K562 (cell line): ENCODE data around the gene SART3.

Experiments
- EZH2 ChIP-seq: IDR thresholded peaks from 2 replicates; pipeline ENCODE4 v1.6.1; 2012; ENCODE audit warnings: low read depth, mild to moderate bottlenecking, inconsistent platforms, low read length, borderline replicate concordance
- GABPA ChIP-seq: fragments of 200-800 bp; sonication (Bioruptor generic); conservative IDR thresholded peaks from 2 replicates; pipeline ENCODE4 v1.6.1; 2016; ENCODE audit warnings: low read depth, missing genetic modification characterization, missing compliant biosample characterization
- KLF1 ChIP-seq: fragments of 450-650 bp; IDR thresholded peaks from 2 replicates; pipeline ENCODE4 v1.6.1; 2016; ENCODE audit warnings: missing genetic modification characterization, missing compliant biosample characterization
- ZNF274 ChIP-seq: IDR thresholded peaks from 2 replicates; pipeline ENCODE4 v1.6.1; 2011; ENCODE audit warnings: low read depth, mild to moderate bottlenecking, low read length, moderate library complexity, borderline replicate concordance
- TF ChIP-seq, protein P1 (sequence below): sonication (generic); formaldehyde crosslinking; IDR thresholded peaks from 2 replicates; pipeline ENCODE4 v1.9.0; 2022; ENCODE audit warnings: mild to moderate bottlenecking, missing genetic modification reagents
- TF ChIP-seq, protein P2 (sequence below), 3 experiments: IDR thresholded peaks in 2 of 3; conservative IDR thresholded peaks in 1 of 3; 2 replicates each; pipeline ENCODE4 v1.5.1; 2011 to 2012; ENCODE audit warnings: low read length in 3 of 3, mild to moderate bottlenecking in 3 of 3, control low read depth in 2 of 3, improper control_type of control experiment in 1 of 3, inconsistent platforms in 1 of 3, low read depth in 1 of 3, mixed read lengths in 1 of 3, moderate library complexity in 1 of 3; ENCODE audit not compliant: insufficient read depth in 2 of 3

DNA sequence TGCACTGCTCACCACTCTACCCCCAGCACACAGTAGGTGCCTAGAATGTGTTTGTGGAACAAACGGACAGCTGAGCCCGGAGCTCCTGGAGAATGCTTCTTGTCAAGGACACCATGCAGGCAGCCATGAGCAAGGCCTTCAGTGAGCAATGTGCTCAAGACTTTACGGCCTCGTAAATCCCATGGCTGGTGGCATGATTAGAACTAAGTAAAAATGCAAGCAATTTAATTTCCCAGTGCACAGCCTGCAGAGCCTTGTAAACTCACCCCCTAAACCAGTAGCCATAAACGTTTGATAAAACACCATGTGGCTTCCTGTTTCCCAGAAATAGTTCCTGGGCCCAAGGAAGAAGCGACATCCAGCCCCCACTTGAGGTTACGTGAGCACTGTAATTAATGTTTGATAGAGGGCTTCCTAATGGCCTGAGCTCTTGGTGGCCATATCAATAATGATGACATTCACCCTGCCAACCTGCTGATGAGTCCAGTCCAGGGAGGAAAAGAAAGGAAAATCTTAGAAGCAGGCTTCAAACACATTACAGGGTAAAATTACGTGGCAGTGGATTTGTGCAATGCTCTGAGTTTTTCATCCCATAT, 82.3 kb downstream of the SART3 start:
- TF ChIP-seq, protein P1, sequence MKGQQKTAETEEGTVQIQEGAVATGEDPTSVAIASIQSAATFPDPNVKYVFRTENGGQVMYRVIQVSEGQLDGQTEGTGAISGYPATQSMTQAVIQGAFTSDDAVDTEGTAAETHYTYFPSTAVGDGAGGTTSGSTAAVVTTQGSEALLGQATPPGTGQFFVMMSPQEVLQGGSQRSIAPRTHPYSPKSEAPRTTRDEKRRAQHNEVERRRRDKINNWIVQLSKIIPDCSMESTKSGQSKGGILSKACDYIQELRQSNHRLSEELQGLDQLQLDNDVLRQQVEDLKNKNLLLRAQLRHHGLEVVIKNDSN: no peak
- TF ChIP-seq, protein P2, sequence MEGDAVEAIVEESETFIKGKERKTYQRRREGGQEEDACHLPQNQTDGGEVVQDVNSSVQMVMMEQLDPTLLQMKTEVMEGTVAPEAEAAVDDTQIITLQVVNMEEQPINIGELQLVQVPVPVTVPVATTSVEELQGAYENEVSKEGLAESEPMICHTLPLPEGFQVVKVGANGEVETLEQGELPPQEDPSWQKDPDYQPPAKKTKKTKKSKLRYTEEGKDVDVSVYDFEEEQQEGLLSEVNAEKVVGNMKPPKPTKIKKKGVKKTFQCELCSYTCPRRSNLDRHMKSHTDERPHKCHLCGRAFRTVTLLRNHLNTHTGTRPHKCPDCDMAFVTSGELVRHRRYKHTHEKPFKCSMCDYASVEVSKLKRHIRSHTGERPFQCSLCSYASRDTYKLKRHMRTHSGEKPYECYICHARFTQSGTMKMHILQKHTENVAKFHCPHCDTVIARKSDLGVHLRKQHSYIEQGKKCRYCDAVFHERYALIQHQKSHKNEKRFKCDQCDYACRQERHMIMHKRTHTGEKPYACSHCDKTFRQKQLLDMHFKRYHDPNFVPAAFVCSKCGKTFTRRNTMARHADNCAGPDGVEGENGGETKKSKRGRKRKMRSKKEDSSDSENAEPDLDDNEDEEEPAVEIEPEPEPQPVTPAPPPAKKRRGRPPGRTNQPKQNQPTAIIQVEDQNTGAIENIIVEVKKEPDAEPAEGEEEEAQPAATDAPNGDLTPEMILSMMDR (IDR thresholded peaks at IDR 0.05 in 2 of 3, conservative IDR thresholded peaks at IDR 0.05 in 1 of 3; ENCODE audit: insufficient read depth in 2 of 3, low read depth in 1 of 3, low read length in 3 of 3): no peak
- TF ChIP-seq KLF1 (tag) (no peak), ZNF274 (no peak), GABPA (no peak), EZH2 (no peak)
